PC-9 (cell line): Measurements from ENCODE around the gene MAST2. TPM values are rescaled to one million over a fixed set of nuclear protein-coding genes. Genes with fewer than 3 reads are reported as not detected.

ENCODE experiments used
- BruUV-seq: library from RNA; stranded (reverse); fragments of 400-500 nt; replicated peaks from 2 replicates; lab custom pipeline; 2021; lab: Mats Ljungman, UMichigan
- CTCF ChIA-PET: fragments of 300-600 bp; sonication (Branson Sonifier 250); formaldehyde crosslinking; loops from one replicate; lab custom pipeline; 2022; ENCODE audit warnings: antibody characterized with exemption; lab: Charles Lee
- POLR2A ChIA-PET: fragments of 300-600 bp; sonication (Branson Sonifier 250); formaldehyde crosslinking; loops from one replicate; lab custom pipeline; 2022; ENCODE audit warnings: antibody characterized with exemption; ENCODE audit not compliant: unreplicated experiment; lab: Charles Lee
- DNase-seq, 2 experiments: peaks; one replicate each; pipeline versions ENCODE4 v3.0.0 to v3.0.0-alpha.2; 2015 to 2022; ENCODE audit warnings: mixed read lengths in 1 of 2
- H2AFZ ChIP-seq: fragments of 200-600 bp; sonication (generic); 2 replicates; pipeline ENCODE4 v1.8.1; 2017; ENCODE audit warnings: antibody characterized with exemption
- H3F3A ChIP-seq: fragments of 200-600 bp; sonication (generic); 2 replicates; pipeline ENCODE4 v1.8.1; 2017; ENCODE audit warnings: antibody characterized with exemption, mild to moderate bottlenecking, low read depth; ENCODE audit not compliant: insufficient read depth
- H3K27ac ChIP-seq: fragments of 200-600 bp; sonication (generic); 2 replicates; pipeline ENCODE4 v1.6.1; 2016; ENCODE audit warnings: mixed run types
- H3K27me3 ChIP-seq: fragments of 200-600 bp; sonication (generic); 2 replicates; pipeline ENCODE4 v1.6.1; 2016; ENCODE audit warnings: low read depth, mixed run types; ENCODE audit not compliant: insufficient read depth
- H3K36me3 ChIP-seq: fragments of 200-600 bp; sonication (generic); 2 replicates; pipeline ENCODE4 v1.6.1; 2016; ENCODE audit warnings: low read depth, mixed run types
- H3K4me1 ChIP-seq: fragments of 200-600 bp; sonication (generic); replicated peaks from 2 replicates; pipeline ENCODE4 v1.6.1; 2016; ENCODE audit warnings: mixed run types; ENCODE audit not compliant: insufficient read depth
- H3K4me2 ChIP-seq: fragments of 200-600 bp; sonication (generic); 2 replicates; pipeline ENCODE4 v1.6.1; 2017; ENCODE audit warnings: mixed run types
- H3K4me3 ChIP-seq: fragments of 200-600 bp; sonication (generic); 2 replicates; pipeline ENCODE4 v1.6.1; 2016; ENCODE audit warnings: mixed run types
- H3K79me2 ChIP-seq: fragments of 200-600 bp; sonication (generic); 2 replicates; pipeline ENCODE4 v1.6.1; 2017; ENCODE audit warnings: low read depth, mixed run types
- H3K9me2 ChIP-seq: fragments of 200-600 bp; sonication (generic); 2 replicates; pipeline ENCODE4 v1.8.1; 2017; ENCODE audit warnings: mild to moderate bottlenecking; ENCODE audit not compliant: insufficient read depth
- H3K9me3 ChIP-seq: fragments of 200-600 bp; sonication (generic); 2 replicates; pipeline ENCODE4 v1.8.1; 2016; ENCODE audit warnings: low read depth; ENCODE audit not compliant: insufficient read depth
- H4K20me1 ChIP-seq: fragments of 200-600 bp; sonication (generic); 2 replicates; pipeline ENCODE4 v1.8.1; 2017; ENCODE audit not compliant: insufficient read depth
- CTCF ChIP-seq: fragments of 200-600 bp; sonication (generic); conservative IDR thresholded peaks from 2 replicates; pipeline ENCODE4 v1.6.1; 2017; ENCODE audit warnings: mixed run types, antibody characterized with exemption, mild to moderate bottlenecking, moderate library complexity
- EZH2 ChIP-seq: fragments of 200-600 bp; sonication (generic); IDR thresholded peaks from 2 replicates; pipeline ENCODE4 v1.8.0; 2017; ENCODE audit warnings: antibody characterized with exemption, low read depth
- intact Hi-C: fragments of 100-400 bp; cut with micrococcal nuclease; formaldehyde crosslinking; loops from one replicate; pipeline ENCODE4 v1.10.0; 2022; ENCODE audit not compliant: unreplicated experiment
- total RNA-seq: library from RNA; stranded (reverse); gene quantifications from 2 replicates; pipeline ENCODE4 v1.2.3, GENCODE V29; 2021

MAST2 gene
- total RNA-seq, 1 experiment from 2014 or later = 58.8 TPM

GRCh38 chr1:46002551-46003150 lies 199.2 kb downstream of the MAST2 start:
- ChIA-PET POLR2A (no interaction called here), CTCF (no interaction called here)
- H3K9me2 ChIP-seq = no peaks in the 10 kb centered on the region
- H3K79me2 ChIP-seq = no peaks in the 10 kb centered on the region
- no peak overlapping the region for H2AFZ ChIP-seq
- intact Hi-C loops = no loop called here
- H3K27ac ChIP-seq = no peak overlapping the region
- no peak overlapping the region for H3K4me3 ChIP-seq
- H3F3A ChIP-seq = no peaks in the 10 kb centered on the region
- DNase-seq = no peak
- H3K36me3 ChIP-seq = no peaks in the 10 kb centered on the region
- H3K27me3 ChIP-seq = no peaks in the 10 kb centered on the region
- no peaks in the 10 kb centered on the region for H3K9me3 ChIP-seq
- TF ChIP-seq CTCF (no peak), EZH2 (no peak)
- no peaks in the 10 kb centered on the region for H4K20me1 ChIP-seq
- BruUV-seq = no TSS peak
- H3K4me2 ChIP-seq = no peak overlapping the region
- no peaks in the 10 kb centered on the region for H3K4me1 ChIP-seq

- ChIA-PET POLR2A (no interaction called here), CTCF (no interaction called here)
- TF ChIP-seq EZH2 (no peak), CTCF (no peak)
- Histone ChIP-seq H3K79me2 (no peaks in the 10 kb centered on the region), H3K27me3 (no peaks in the 10 kb centered on the region), H3K36me3 (no peaks in the 10 kb centered on the region), H3K4me2 (no peak overlapping the region), H3K9me2 (no peaks in the 10 kb centered on the region), H3K4me3 (no peak overlapping the region), H4K20me1 (no peaks in the 10 kb centered on the region), H3F3A (no peaks in the 10 kb centered on the region), H3K9me3 (no peaks in the 10 kb centered on the region), H3K27ac (no peak overlapping the region), H2AFZ (no peak overlapping the region), H3K4me1 (no peaks in the 10 kb centered on the region)
- intact Hi-C loops = no loop called here
- no peak for DNase-seq
- no TSS peak for BruUV-seq
These were observed 199.9 kb downstream of the MAST2 start for GRCh38 chr1:46003315-46003714.

DNA sequence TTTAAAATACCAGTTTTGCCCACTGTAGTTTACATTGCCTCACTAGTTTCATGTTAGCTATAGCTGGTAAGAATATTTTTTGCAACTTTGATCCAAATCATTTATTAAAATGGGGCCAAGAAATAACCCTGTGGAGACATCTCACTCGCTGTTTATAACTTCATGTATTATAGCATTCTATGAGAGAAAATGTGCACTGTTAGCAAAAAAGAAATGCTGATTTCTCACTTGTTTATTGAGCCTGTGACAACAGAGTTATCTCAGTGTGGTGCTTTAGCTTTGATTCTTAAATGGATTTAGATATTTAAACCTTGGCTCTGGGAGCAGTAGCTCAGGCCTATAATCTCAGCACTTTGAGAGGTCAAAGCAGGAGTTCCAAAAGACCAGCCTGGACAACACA lies 201.1 kb downstream of the MAST2 start:
- H3F3A ChIP-seq = no peaks in the 10 kb centered on the region
- TF ChIP-seq CTCF (no peak), EZH2 (no peak)

More for the DNA sequence above, 201.1 kb downstream of the MAST2 start:
- intact Hi-C loops = no loop called here
- H3K79me2 ChIP-seq = no peaks in the 10 kb centered on the region
- no peaks in the 10 kb centered on the region for H3K27me3 ChIP-seq
- ChIA-PET CTCF (interaction anchor here (0.6 kb wide), 1 partner anchor 557 kb away, joined by 3 read pairs; no protein-coding TSS in a partner anchor), POLR2A (no interaction called here)
- no peak overlapping the region for H3K4me3 ChIP-seq
- no peak overlapping the region for H3K4me2 ChIP-seq
- no peaks in the 10 kb centered on the region for H3K9me3 ChIP-seq
- no peaks in the 10 kb centered on the region for H3K9me2 ChIP-seq
- DNase-seq = no peak
- H3K27ac ChIP-seq = no peak overlapping the region
- BruUV-seq = no TSS peak
- no peaks in the 10 kb centered on the region for H3K36me3 ChIP-seq
- H2AFZ ChIP-seq = no peak overlapping the region
- no peaks in the 10 kb centered on the region for H3K4me1 ChIP-seq
- H4K20me1 ChIP-seq = no peaks in the 10 kb centered on the region
